ENCODE measurements around the gene DSP. TPM values are rescaled to one million over a fixed set of nuclear protein-coding genes. Genes with fewer than 3 reads are reported as not detected.

Gene DSP
- total and polyA plus RNA-seq, 4 donors = 25.0 to 74.7 (median 34.1) TPM

GRCh38 chr6:7593229-7593628, 51.8 kb downstream of the DSP start:
- Histone ChIP-seq H3K9ac (ENCODE audit: low read depth in 1 of 2, low read length in 2 of 2) (no peak overlapping the region), H3K27ac (ENCODE audit: low read depth in 1 of 2, low read length in 2 of 2) (no peak overlapping the region), H3K9me3 (ENCODE audit: control insufficient read depth in 4 of 4, low read length in 3 of 4) (no peaks in the 10 kb centered on the region), H3K36me3 (ENCODE audit: control insufficient read depth in 4 of 4, insufficient read depth in 3 of 4, low read depth in 1 of 4, low read length in 3 of 4) (peaks cover 1 to 23% (median 8%) of the 10 kb centered on the region in 4 donors), H3K4me3 (ENCODE audit: low read depth in 1 of 3, low read length in 3 of 3) (no peak overlapping the region), H3K27me3 (ENCODE audit: control insufficient read depth in 4 of 4, insufficient read depth in 4 of 4, low read length in 3 of 4) (no peaks in the 10 kb centered on the region), H3K4me1 (ENCODE audit: control insufficient read depth in 4 of 4, insufficient read depth in 4 of 4, low read length in 3 of 4) (peaks cover 5 to 30% (median 11%) of the 10 kb centered on the region in 4 donors)
- no peak for DNase-seq (ENCODE audit: low spot score)
- 34% methylated on average over 1 of the region's 1 CpG for WGBS
- no peak for TF ChIP-seq YY1 (IDR thresholded peaks at IDR 0.05)
- peak; percentile 22 for TF ChIP-seq FOXA2 (IDR thresholded peaks at IDR 0.05)
- TF ChIP-seq TAF1 (conservative IDR thresholded peaks at IDR 0.05) = no peak
- TF ChIP-seq FOXA1 (IDR thresholded peaks at IDR 0.05) = no peak
- no peak for TF ChIP-seq EGR1 (IDR thresholded peaks at IDR 0.05; ENCODE audit: low read depth in 2 of 2)
- TF ChIP-seq HNF4G (IDR thresholded peaks at IDR 0.05) = no peak
- TF ChIP-seq RXRA (IDR thresholded peaks at IDR 0.05) = peak; percentile 23 to 30
- TF ChIP-seq GABPA (IDR thresholded peaks at IDR 0.05 in 1 of 2, conservative IDR thresholded peaks at IDR 0.05 in 1 of 2) = no peak
- TF ChIP-seq, protein P1, sequence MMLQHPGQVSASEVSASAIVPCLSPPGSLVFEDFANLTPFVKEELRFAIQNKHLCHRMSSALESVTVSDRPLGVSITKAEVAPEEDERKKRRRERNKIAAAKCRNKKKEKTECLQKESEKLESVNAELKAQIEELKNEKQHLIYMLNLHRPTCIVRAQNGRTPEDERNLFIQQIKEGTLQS (IDR thresholded peaks at IDR 0.05) = no peak
- TF ChIP-seq, protein P2, sequence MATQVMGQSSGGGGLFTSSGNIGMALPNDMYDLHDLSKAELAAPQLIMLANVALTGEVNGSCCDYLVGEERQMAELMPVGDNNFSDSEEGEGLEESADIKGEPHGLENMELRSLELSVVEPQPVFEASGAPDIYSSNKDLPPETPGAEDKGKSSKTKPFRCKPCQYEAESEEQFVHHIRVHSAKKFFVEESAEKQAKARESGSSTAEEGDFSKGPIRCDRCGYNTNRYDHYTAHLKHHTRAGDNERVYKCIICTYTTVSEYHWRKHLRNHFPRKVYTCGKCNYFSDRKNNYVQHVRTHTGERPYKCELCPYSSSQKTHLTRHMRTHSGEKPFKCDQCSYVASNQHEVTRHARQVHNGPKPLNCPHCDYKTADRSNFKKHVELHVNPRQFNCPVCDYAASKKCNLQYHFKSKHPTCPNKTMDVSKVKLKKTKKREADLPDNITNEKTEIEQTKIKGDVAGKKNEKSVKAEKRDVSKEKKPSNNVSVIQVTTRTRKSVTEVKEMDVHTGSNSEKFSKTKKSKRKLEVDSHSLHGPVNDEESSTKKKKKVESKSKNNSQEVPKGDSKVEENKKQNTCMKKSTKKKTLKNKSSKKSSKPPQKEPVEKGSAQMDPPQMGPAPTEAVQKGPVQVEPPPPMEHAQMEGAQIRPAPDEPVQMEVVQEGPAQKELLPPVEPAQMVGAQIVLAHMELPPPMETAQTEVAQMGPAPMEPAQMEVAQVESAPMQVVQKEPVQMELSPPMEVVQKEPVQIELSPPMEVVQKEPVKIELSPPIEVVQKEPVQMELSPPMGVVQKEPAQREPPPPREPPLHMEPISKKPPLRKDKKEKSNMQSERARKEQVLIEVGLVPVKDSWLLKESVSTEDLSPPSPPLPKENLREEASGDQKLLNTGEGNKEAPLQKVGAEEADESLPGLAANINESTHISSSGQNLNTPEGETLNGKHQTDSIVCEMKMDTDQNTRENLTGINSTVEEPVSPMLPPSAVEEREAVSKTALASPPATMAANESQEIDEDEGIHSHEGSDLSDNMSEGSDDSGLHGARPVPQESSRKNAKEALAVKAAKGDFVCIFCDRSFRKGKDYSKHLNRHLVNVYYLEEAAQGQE (IDR thresholded peaks at IDR 0.05) = no peak
- no peak for TF ChIP-seq CTCF (IDR thresholded peaks at IDR 0.05; ENCODE audit: low read depth, low read length, missing input control)
- no peak for TF ChIP-seq HNF4A (conservative IDR thresholded peaks at IDR 0.05)
- TF ChIP-seq JUND (IDR thresholded peaks at IDR 0.05) = no peak

DNA sequence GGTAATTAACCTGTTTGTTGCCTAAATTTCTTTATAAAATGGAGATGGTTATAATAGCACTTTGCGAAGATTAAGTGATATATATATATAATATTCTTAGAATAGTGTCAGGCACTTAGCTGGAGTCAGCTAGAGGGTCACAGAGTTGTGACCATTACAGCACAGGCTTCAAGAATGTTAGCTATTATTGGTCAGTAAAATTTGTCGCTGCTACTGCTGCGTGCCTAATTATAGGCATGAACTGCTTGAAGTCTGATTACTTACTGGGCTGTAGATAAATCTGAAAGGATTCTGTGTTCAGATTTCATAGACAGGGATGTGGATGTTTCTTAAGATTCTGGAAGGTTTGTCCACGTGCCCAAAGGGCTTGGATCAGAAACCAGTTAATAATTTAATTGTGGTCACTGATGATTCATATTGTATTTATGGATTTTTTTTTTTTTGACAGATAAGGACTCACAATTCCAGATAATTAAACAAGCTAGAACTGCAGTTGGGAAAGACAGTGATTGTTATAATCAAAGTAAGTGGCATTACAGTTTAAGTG, 53.2 kb downstream of the DSP start:
- no peaks in the 10 kb centered on the region for H3K9me3 ChIP-seq (ENCODE audit: control insufficient read depth in 4 of 4, low read length in 3 of 4)
- no peak for DNase-seq (ENCODE audit: low spot score)
- H3K36me3 ChIP-seq (ENCODE audit: control insufficient read depth in 4 of 4, insufficient read depth in 3 of 4, low read depth in 1 of 4, low read length in 3 of 4) = peaks cover 1 to 28% (median 11%) of the 10 kb centered on the region in 4 donors
- no peak overlapping the region for H3K9ac ChIP-seq (ENCODE audit: low read depth in 1 of 2, low read length in 2 of 2)
- H3K27ac ChIP-seq (ENCODE audit: low read depth in 1 of 2, low read length in 2 of 2) = no peak overlapping the region
- peaks cover 4 to 24% (median 10%) of the 10 kb centered on the region in 4 donors for H3K4me1 ChIP-seq (ENCODE audit: control insufficient read depth in 4 of 4, insufficient read depth in 4 of 4, low read length in 3 of 4)
- H3K27me3 ChIP-seq (ENCODE audit: control insufficient read depth in 4 of 4, insufficient read depth in 4 of 4, low read length in 3 of 4) = no peaks in the 10 kb centered on the region
- H3K4me3 ChIP-seq (ENCODE audit: low read depth in 1 of 3, low read length in 3 of 3) = no peak overlapping the region
- 89% methylated on average over 4 of the region's 4 CpGs for WGBS
- TF ChIP-seq TAF1 (conservative IDR thresholded peaks at IDR 0.05) (no peak), YY1 (IDR thresholded peaks at IDR 0.05) (no peak), FOXA2 (IDR thresholded peaks at IDR 0.05) (no peak), FOXA1 (IDR thresholded peaks at IDR 0.05) (no peak), GABPA (IDR thresholded peaks at IDR 0.05 in 1 of 2, conservative IDR thresholded peaks at IDR 0.05 in 1 of 2) (no peak), HNF4A (conservative IDR thresholded peaks at IDR 0.05) (no peak), MAX (IDR thresholded peaks at IDR 0.05) (no peak), JUND (IDR thresholded peaks at IDR 0.05) (no peak), EGR1 (IDR thresholded peaks at IDR 0.05; ENCODE audit: low read depth in 2 of 2) (no peak), SP1 (IDR thresholded peaks at IDR 0.05) (no peak), HNF4G (IDR thresholded peaks at IDR 0.05) (no peak), CTCF (IDR thresholded peaks at IDR 0.05; ENCODE audit: low read depth, low read length, missing input control) (no peak)
- TF ChIP-seq, protein P2 (IDR thresholded peaks at IDR 0.05) = no peak
- TF ChIP-seq, protein P1 (IDR thresholded peaks at IDR 0.05) = no peak

Data from liver (tissue), 9 donors.